Measurements from ENCODE around the gene CYB561A3.

CYB561A3 gene

GRCh38 chr11:61345170-61345610 is 16.5 kb downstream of the CYB561A3 start:
- DNase-seq (ENCODE audit: low read depth): no peak

DNA sequence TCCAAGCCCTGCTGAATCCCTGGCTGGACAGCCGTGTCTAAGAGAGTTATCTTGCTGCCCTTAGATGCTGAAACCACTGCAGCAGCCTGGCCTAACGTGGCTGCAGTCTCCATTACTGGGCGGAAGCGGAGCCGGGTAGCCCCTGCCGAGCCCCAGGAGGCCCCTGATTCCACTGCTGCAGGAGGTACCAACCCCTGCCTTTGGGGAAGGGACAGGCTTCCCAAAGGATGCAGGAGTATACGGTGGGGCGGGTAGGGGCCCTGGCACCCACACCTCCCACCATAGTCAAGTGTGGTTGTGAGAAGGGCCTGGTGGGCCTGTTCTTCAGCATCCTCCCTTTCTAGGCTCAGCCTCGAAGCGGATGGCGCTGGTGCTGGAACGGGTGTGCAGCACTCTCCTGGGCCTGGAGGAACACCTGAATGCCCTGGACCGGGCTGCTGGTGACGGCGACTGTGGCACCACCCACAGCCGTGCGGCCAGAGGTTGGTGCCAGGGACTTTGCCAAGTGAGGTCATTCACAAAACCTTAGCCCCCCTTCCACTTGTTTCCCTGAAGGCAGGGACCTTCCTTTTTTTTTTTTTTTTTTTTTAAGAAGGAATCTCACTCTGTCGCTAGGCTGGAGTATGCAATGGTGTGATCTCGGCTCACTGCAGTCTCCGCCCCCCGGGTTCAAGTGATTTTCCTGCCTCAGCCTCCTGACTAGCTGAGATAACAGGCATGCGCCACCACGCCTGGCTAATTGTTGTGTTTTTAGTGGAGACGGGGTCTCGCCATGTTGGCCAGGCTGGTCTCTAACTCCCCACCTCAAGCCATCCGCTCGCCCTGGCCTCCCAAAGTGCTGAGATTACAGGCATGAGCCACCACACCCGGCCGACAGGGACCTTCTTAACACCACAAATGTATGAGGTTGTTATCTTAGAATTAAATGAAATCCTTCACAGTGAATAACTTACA is 17.6 kb downstream of the CYB561A3 start:
- DNase-seq (ENCODE audit: low read depth): no peak

GRCh38 chr11:61342207-61342803 is 19.4 kb downstream of the CYB561A3 start:
- no peak for DNase-seq (ENCODE audit: low read depth)

DNA sequence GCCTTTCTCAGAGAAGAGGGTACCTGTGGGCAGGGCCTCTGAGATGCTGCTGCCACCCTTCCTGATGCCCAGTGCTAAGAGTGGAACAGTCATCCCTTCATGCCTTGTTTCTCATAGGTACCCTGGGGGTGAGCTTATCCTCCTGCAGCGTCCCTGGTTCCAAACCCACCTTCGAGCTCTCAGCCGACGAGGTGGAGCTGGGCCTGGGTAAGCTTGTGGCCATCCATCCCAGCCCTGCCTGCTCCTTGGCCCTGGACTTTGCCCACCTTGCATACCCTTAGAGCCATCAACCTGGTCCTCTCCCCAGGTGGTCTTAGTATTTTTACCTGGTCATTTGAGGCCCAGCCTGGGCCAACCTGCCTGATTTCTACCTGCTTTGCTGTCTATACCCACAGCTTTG is 20.0 kb downstream of the CYB561A3 start:
- no peak for DNase-seq (ENCODE audit: low read depth)

DNA sequence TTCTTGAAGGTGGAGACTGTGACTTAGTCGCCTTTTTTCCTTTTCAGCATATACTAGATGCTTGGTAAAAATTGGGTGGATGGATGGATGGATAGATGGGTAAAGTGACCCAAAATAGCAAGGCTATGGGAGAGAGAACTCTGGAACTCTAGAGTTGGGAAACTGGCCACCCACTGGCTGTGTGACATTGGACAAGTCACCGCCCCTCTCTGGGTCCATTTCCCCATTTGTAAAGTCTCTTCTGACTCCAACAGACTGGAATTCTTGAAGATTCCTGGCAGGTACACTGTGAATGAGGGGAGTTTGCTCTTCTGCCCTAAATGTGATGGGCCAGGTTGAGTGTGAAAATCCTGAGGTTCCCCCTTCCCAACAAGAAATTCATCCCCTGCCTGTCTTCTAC is 20.7 kb downstream of the CYB561A3 start:
- DNase-seq (ENCODE audit: low read depth): no peak

GRCh38 chr11:61339490-61339878 is 22.2 kb downstream of the CYB561A3 start:
- no peak for DNase-seq (ENCODE audit: low read depth)

DNA sequence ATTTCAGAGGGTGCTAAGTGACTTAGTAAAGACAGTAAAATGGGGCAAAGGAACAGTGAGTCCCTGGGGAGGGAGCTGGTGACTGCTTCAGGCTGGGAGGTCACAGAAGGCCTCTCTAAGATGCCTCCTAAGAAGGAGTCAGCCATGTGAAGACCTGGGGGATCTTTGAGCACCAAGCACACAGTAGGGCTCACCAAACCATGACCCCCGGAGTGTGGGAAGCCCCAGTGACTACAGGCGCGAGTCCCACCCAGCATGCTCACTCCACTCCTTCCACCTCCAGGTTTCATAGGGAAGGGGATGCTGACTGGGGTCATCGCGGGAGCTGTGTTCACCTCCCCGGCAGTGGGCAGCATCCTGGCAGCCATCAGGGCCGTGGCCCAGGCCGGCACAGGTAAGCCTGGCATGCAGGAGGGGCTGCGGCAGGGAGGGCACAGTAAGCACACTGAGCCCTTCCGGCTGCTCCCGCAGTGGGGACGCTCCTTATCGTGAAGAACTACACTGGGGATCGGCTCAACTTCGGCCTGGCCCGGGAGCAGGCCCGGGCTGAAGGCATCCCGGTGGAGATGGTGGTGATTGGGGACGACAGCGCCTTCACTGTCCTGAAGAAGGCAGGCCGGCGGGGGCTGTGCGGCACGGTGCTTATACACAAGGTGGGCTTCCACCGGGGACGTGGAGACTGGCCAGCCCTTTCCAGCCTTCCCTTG is 22.7 kb downstream of the CYB561A3 start:
- DNase-seq (ENCODE audit: low read depth): no peak

- DNase-seq (ENCODE audit: low read depth): no peak
These were observed 23.8 kb downstream of the CYB561A3 start for GRCh38 chr11:61337706-61338470.

- DNase-seq (ENCODE audit: low read depth): peak; percentile 54
These were observed 25.3 kb downstream of the CYB561A3 start for GRCh38 chr11:61336171-61336935.

GRCh38 chr11:61335355-61335710 is 26.3 kb downstream of the CYB561A3 start:
- DNase-seq (ENCODE audit: low read depth): no peak

- DNase-seq (ENCODE audit: low read depth): no peak
These were observed 27.0 kb downstream of the CYB561A3 start for GRCh38 chr11:61334434-61335354.

DNA sequence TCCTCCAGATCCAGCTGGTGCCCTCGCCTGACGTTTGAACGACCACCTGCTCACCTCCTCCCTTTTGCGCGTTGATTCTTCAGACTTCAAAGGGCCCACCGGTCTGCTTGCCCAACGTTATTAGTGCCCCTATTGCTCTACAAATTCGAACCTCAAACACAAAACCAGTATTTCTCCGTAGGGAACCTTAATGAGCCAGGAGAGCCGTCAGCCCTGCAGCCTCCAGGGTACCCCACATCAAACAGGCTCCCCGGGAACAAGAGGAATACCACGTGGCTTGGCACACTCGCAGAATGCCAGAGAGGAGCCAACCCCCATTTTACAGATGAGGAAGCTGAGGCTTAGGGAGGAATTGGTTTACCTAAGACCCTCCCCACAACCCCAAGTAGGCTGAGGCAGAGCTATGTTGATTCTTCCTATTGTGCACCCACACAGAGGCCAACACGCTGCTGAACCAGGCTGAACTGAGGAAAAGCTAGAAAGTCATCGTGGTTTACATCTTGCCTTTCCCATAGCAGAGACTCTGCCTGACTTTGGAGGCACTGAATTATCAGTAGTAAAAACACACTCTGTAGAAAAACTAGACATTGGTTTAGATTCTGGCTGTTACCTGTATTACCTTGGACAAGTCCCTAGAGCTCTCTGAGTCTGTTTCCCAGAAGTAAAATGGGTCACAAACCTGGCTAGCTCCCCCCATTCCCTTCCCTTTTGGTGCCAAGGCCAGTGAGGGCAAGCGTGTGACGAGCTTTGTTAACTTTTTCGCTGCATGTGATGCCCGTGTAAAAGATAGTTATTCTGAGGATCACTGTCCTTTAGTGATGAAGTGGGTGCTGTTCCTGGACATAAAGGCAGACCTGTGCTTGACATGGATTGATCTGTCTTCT is 27.9 kb downstream of the CYB561A3 start:
- no peak for DNase-seq (ENCODE audit: low read depth)

DNA sequence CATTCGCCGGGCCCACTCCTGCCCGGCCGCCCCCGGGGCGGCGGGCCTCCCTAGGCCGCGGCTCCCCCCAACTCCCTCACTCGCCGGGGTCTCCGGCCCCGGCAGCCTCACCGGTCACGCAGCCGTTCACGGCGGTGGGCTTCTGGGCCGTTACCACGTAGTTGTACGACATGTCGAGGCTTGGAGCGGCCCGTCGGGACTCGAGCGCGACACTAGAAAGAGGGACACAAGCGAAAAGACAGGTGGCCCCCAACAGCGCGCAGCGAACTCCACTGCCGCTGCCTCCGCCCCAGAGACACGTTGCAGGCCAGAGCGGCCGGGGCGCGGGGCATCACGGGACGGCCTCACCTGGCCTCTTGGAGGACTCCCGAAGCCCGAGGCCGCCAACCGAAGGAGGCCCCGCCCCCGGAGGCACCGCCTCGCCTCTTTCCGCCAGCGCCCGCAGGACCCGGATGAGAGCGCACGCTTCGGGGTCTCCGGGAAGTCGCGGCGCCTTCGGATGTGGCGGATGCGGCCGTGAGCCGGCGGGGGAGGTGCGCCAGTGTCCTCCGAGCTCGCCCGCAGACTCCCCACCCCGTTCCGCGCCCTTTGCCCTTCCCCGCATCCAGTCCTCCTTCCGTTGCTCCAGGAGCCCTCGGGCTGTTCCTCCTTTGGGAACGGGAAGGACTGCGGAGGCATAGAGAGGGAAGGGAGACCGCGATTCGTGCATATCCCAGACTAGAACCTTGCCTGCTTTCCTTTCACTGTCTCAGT is 28.7 kb downstream of the CYB561A3 start, which contains the start of the genes DDB1 and TKFC:
Gene DDB1, minus strand, starts transcription at position 309 of the 753 bp plus-strand sequence. Its CDS starts 137 bp downstream, at position 172.
Gene TKFC, plus strand, starts transcription at position 432 of the 753 bp plus-strand sequence. CDS start 1,501 bp downstream, outside the sequence.
- peak; percentile 83 for DNase-seq (ENCODE audit: low read depth)

GRCh38 chr11:61332281-61332796 is 29.3 kb downstream of the CYB561A3 start:
- DNase-seq (ENCODE audit: low read depth): no peak

GRCh38 chr11:61331651-61332050 is 30.0 kb downstream of the CYB561A3 start:
- no peak for DNase-seq (ENCODE audit: low read depth)

GRCh38 chr11:61329871-61330270 is 31.8 kb downstream of the CYB561A3 start:
- no peak for DNase-seq (ENCODE audit: low read depth)

GRCh38 chr11:61328351-61328750 is 33.3 kb downstream of the CYB561A3 start:
- DNase-seq (ENCODE audit: low read depth): no peak

DNA sequence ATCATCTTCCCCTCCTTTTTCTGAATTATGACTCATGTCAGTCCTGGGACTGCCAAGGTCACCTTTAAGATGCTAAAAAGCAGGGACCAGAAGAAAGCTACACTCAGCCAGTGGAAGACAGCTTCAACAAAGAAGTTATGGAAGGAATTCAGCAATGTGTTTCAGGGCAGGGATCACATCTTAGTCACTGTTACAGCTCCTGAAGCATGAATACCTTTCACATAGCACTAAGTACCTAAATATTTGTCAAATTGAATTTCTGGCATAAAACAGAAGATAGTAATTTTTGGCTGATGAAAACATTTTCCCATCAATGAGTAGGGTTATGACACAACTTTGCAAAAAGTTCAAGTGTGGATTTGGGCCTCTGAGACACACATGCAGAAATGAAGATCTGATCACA is 34.0 kb downstream of the CYB561A3 start:
- no peak for DNase-seq (ENCODE audit: low read depth)
